HG02884 (cell line): Measurements from ENCODE around the gene C1orf53.
"Not testable (repeated sequence)": the region's sequence is repeated elsewhere in the genome, so short reads cannot be mapped to it uniquely, and the experiment has no call there.

Source experiments
- ATAC-seq: cut with Tn5 transposase; IDR thresholded peaks from one replicate; pipeline ENCODE4 v1.9.1; 2021; ENCODE audit warnings: mild to moderate bottlenecking, moderate library complexity; ENCODE audit not compliant: unreplicated experiment

Gene C1orf53

DNA sequence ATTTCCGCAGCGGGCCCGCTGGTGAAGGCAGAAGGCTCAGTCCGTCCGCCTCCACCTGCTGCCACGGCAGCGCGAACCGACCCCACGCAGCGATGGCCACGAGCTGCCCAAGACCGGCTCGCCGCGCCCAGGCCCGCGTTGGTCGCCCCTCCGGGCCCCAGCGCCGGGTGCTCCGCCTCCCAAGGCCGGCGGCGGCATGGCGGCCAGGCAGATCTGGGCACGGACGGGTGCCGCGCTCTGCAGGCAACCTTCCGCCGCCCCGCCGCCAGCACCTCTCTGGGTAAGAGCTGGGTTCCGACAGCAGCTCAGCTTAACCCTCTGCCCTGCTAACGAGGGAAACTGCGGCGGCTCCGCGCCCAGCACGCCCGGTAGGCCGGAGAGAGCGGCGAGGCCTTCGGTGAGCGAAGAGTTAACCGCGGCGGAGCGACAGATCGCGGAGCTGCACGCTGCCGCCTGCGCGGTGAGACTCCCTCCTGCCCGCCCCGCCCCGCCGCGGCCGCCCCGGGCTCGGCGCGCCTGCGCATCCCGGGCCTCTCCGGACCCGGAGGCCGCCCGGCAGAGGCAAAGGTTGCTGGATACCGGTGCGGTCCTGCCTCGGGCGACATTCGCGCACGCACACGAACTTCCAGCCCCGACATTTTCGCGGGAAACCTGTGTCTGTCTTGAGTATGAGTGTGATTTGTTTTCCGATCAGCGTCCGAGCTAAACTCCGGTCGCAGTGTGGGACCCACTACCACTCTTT, at the start of gene C1orf53:
Gene C1orf53 (plus strand): TSS at position 177 of the 742 bp plus-strand sequence. CDS start 20 bp downstream, at position 197.
- peak; percentile 95 for ATAC-seq

DNA sequence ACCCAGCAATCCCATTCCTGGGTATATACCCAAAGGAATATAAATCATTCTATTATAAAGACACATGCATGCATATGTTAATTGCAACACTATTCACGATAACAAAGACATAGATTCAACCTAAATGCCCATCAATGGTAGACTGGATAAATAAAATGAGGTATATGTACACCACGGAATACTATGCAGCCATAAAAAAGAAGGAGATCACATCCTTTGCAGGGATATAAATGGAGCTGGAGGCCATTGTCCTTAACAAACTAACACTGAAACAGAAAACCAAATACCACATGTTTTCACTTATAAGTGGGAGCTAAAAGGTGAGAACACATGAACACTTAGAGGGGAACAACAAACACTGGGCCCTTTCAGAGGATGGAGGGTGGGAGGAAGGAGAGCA, 46.7 kb upstream of the C1orf53 start:
- ATAC-seq = not testable (repeated sequence)

DNA sequence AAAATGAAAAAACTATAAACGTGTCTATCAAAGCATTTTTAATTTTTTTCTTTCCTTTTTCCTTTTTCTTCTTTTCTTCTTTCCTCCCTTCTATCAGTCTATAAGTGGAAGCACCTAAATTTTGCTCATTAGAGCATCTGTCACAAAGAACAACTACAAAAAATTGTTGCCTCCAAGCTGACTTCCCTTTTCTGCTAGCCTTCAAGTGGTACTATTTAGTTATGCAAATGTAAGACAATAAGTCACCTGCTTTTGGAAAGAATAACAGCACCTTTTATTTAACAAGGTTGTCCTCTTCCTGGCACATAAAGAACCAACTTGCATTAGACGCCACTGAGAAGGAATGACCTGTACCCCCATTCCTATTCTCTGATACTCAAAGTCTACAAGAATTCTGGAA, 45.0 kb upstream of the C1orf53 start:
- no peak for ATAC-seq

DNA sequence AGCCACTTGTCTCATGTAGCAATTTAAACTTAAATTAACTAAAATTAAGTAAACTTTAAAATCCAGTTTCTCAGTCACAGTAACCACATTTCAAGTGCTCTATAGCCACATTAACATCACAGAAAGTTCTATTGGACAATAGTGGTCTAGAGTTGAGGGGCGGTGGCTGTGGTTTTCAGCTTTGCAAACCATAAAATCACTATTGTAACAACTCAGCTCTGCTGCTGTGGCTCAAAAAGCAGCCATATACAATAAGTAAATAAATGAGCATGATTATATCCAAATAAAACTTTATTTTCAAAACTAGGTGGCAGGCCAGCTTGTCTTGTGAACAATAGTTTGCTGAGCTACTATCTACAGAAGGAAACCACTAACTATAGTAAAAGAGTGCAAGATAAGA, 43.4 kb upstream of the C1orf53 start:
- no peak for ATAC-seq

DNA sequence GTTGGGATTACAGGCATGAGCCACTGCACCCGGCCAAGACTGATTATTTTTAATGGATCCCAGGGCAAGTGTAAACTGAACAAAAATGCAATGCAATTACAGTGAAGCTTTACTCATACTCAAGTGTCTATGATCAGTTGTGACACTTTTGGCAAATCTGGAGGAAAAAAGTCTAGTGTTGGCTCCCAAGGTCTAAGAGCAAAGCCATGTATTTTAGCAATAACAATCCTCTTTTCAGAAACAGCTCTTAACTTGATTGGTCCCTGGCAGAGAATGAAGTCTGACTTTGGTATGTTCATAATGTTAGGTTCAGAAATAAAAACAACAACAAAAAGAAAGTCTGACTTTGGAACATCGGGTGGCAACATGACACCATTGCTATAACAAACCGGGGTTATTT, 40.2 kb upstream of the C1orf53 start:
- no peak for ATAC-seq

DNA sequence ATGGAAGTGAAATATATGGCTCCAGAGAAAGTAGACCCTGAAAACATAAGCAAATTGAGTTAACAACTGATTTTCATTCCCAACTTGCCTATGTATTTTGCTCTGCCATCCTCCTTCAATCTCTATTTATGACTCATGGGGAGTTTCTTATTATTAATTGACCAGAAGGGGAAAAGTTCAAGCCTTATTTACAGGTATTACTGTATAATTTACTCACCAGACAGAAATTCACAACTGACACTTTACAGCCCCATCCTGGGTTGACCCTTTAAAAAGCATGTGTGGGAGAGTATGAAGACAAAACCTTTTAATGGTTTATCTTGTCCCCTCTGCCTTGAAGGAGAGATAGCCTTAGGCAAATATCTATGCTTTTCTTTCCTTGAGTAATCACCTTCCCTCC, 39.8 kb upstream of the C1orf53 start:
- no peak for ATAC-seq

DNA sequence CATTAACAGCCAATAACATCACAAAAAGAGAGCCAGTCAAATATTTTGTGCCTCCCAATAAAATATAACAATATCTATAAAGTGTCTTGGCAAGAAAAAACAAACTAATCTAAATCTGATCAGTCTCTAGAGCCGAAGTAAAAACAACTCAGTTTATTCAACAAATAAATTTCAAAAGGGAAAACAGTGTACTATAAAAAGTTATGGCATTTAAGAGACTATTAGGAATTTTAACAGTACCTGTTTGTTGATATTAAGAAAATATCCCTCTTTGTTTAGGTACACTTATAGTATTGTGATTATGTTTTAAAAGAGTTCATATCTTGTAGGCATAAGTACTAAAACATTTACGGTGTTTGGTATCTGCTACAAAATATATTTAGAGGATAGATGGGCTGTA, 36.6 kb upstream of the C1orf53 start:
- ATAC-seq = no peak

DNA sequence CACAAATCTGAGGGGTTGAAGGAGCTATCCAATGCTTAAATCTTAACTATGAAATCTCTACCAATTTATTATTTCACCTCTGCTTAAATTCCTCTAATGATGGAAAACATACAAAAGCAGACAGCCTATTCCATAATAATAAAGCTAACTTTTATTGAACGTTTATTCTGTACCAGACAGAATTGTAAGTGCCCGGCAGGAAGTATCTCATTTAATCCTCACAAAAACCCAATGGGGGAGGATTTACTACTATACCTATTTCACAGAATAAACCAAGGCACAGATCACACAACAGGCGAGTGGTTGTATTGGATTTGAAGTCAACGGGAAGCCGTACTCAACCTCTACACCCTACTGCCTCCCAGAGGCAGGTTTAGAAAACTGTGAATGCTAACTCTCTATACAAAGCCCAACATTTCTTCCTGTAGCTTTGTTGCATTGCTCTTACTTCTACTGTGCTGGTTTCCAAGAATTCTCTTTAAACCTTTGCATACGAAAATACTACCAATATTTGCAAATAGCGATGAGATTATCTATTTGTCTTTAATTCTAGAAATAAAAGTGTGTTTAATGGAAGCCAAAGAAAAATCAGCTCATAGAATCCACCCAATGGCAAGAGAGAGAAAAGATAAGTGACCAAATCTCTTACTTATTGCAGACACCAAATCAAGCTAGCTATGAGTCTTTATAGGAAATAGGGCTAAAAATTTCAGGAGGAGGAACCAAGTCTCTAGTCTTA, 33.5 kb upstream of the C1orf53 start:
- ATAC-seq = peak; percentile 93

DNA sequence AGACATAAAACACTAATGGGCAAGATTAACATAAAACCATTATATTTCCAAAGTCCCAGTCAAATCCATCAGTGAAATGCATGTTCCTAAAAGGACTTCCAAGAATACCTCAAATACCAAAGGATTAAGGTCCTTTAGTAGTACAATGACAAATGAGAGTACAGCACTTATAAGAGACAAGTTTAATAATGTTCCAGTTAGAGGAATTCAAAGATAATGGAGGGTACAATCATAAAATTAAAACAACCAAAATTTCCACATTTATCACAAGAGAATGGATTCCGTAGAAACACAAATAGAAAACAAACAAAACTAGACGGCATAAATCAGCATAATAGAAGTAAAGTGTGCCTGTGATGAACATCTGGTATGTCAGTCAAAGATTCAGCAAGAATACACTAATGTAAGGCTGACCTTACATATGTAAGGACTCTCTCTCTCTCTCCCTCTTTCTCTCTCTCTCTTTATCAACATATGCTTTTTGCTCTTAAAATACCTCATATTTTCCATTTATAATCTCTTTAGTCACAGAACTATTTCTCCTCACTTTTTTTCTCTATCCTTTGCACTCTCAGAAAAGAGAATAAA, 32.8 kb upstream of the C1orf53 start:
- ATAC-seq = no peak

DNA sequence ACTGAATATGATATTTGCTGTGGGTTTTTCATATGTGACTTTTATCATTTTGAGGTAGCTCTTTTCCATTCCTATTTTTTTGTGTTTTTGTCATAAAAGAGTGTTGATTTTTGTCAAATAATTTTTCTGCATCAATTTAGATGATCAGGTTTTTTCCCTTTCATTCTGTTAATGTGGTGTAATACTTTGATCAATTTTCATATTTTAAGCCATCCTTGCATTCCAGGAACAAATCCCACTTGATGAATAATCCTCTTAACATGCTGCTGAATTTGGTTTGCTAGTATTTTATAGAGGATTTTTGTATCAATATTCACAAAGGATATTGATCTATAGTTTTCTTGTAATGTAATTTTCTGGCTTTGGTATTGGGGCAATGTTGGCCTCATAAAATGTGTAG, 25.5 kb upstream of the C1orf53 start:
- no peak for ATAC-seq

DNA sequence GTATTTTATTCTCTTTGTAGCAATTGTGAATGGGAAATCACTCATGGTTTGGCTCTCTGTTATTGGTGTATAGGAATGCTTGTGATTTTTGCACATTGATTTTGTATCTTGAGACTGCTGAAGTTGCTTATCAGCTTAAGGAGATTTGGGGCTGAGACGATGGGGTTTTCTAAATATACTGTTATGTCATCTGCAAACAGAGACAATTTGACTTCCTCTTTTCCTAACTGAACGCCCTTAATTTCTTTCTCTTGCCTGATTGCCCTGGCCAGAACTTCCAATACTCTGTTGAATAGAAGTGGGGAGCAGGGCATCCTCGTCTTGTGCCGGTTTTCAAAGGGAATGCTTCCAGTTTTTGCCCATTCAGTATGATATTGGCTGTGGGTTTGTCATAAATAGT, 22.0 kb upstream of the C1orf53 start:
- ATAC-seq = not testable (repeated sequence)

DNA sequence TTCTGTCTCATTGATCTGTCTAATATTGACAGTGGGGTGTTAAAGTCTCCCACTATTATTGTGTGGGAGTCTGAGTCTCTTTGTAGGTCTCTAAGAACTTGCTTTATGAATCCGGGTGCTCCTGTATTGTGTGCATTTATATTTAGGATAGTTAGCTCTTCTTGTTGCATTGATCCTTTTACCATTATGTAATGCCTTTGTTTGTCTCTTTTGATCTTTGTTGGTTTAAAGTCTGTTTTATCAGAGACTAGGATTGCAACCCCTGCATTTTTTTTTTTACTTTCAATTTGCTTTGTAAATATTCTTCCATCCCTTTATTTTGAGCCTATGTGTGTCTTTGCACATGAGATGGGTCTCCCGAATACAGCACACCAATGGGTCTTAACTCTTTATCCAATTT, 20.2 kb upstream of the C1orf53 start:
- not testable (repeated sequence) for ATAC-seq

DNA sequence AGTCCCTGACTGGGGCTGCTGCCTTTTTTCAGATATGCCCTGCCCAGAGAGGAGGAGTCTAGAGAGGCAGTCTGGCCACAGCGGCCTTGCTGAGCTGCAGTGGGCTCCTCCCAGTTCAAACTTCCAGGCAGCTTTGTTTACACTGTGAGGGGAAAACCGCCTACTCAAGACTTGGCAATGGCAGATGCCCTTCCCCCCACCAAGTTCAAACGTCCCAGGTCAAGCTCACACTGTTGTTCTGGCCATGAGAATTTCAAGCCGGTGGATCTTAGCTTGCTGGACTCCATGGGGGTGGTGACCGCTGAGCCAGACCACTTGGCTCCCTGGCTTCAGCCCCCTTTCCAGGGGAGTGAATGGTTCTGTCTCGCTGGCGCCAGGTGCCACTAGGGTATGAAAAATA, 18.3 kb upstream of the C1orf53 start:
- no peak for ATAC-seq

DNA sequence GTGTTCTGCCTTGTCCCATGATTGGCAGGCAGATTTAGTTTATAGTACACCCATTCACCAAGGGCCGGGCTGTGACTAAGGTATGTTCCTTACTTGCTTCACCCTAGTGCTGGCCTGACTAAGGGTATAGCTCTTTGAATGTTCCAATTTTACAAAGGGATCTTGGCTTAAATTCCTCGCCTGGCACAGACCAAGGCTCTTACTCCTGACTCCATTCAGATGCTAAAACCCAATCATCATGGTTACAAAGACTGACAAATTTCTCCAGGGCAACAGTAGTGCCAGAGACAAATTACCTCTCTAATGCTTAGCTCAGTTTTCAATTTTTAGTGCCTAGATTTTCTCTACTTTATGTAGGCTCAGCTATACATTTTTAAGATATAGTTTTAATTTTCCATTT, 11.5 kb upstream of the C1orf53 start:
- no peak for ATAC-seq

DNA sequence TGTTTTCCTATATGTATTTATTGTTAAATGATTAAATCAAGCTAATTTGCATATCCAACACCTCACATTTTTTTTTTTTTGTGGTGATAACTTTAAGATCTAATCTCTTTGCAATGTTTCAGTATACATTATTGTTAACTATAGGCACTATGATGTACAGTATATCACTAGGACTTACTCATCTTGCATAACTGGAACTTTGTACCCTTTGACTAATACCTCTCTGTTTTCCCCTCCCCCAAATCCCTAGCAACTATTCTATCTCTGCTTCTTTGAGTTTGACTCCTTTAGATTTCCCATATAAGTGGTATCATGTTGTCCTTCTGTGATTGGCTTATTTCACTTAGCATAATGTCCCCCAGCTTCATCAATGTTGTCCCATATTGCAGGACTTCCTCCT, 9.7 kb upstream of the C1orf53 start:
- no peak for ATAC-seq

DNA sequence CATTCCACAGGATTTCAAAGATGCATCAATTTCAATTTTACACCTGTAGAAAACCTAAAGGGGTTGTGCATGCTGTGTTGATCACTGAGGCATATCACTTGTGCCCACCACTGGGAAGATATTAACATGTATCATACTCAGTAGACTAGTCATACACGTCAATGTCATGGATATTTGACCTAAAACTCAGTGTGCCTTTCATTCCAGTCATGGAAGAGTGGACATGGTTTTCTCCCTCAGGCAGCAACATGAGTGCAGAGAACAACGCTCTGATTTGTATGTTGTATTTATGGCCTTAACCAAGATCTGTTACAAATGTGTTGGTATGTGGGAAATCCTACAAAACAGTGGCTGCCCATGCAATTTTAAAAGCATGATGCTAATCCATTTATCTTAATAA, 6.1 kb upstream of the C1orf53 start:
- ATAC-seq = no peak

DNA sequence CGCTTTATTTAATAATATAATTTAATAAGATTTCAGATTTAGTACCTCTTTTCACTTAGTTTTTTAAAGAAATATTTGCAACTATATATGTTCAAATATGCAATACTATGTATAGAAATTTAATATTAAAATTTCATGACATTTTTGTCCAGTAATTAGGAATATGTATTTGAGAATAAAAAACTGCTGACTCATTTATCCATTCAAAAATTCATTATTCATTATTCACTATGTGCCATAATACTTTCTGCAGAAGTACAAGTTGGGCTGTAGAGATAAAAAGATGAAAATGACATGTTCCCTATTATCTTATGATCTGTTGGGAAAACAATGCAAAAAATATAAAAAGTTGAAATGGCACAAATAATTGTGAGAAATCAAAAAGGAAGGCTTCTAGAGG, 3.4 kb upstream of the C1orf53 start:
- no peak for ATAC-seq

DNA sequence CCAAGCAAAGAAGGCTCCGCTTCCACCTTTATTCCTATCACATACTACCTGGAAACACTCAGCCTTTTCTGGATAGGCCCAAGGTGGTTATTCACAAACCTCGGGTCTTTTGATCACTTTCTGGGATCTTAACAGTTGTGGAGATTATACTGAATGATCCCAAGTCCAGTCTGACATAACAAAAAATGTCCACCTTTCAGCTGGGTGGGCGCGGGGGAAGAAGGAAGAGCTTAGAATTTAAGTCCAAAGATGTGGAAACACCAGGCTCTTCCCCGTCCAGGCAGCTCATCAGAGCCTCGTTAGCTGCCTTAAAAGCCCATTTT, 338 bp upstream of the C1orf53 start:
- ATAC-seq = peak; percentile 0

DNA sequence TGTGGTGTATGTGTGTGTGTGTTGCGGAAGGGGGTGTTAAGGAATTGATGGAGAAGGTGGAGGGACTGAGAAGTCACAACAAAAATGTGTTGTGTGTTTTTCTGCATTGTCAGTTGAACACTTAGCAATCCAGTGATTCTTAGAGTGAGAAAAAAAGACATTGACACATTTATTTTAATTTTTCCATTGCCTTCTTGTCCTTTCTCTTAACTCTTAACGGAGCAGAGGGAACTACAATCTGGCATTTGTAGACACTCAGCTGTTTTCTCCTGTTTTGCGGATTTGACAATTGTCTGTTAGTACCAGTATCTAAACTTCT, 725 bp downstream of the C1orf53 start:
- ATAC-seq = no peak

DNA sequence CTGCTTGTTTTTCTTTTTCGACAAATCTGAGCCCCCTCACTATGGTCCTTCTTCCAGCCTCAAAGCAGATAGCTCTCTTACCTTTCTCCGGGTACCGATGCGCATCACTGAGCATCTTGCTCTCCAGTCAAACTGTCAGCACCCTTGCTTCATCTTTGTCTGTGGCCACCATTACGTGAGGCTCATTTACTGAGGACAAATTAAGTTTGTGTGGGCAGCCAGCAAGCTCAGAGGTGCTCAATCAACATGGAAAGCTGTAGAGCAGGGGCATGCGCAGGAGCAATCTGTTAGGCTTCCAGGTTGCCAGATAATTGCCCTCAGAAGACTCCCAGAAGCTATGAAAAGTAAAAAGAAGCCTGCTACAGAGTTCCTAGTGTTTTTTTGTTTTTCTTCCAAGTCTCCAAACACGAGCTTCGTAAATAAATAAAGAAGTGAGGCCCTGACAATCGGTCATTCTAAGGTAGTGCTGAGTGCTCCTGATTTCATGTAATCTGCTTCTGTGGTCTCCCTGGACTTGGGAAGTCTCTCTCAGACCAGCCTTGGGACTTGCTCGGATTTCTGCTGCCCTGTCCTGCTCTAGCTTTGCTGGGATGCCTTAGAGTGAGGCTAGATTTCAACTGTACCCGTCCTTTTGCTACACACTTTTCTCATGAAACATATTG, 1.8 kb downstream of the C1orf53 start:
- no peak for ATAC-seq

DNA sequence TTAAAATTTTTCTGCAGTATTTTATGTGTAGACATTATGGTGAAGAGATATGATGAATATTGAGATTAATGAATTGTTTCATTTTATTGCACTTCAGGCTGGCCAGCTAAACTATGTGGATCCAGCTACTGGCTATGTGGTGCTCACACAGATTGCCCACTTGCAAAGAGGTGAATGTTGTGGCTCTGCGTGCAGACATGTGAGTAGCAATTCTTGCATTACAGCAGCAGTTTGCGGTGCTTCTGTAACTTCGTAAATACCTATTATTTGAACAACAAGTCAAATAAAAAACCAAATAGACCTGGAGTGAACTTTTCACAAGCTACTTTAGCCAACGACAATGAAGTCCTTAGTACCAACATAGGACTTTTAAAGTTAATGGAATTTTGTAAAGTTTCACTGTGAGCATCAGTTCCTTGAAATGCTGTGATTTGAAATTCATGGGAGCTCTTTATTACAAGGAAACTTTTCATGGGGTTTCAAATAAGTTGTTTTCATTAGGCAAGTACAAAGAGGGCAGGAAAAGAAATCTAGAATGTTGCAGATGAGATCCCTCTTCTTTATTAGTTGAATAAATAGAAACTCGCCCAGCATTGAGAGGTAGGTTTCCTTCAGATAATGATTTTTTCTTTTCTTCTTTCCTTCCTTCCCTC, 3.4 kb downstream of the C1orf53 start:
- ATAC-seq = no peak
